Stomach (tissue), 4 donors: ENCODE measurements around the gene RFPL4AL1.

Source experiments
- CTCF ChIP-seq, 7 experiments: fragments of 450-650 bp in 4 of 7; fragments of 200-600 bp in 3 of 7; sonication (generic) in 3 of 7; IDR thresholded peaks; one replicate each; pipeline ENCODE4 v1.5.1; 2016 to 2019; ENCODE audit warnings: antibody characterized with exemption in 7 of 7, control low read depth in 2 of 7, mild to moderate bottlenecking in 1 of 7
- EP300 ChIP-seq: sonication (generic); formaldehyde crosslinking; IDR thresholded peaks from one replicate; pipeline ENCODE4 v1.6.1; 2017; ENCODE audit warnings: antibody characterized with exemption

- TF ChIP-seq CTCF (IDR thresholded peaks at IDR 0.05) (no peak), EP300 (no peak)
These were observed 30.6 kb upstream of the RFPL4AL1 start, which contains the start of gene NLRP9 for GRCh38 chr19:55738302-55738701.
